NCI-H2196 treated with DMSO at 0.1 percent for 48 hours (cell line): ENCODE measurements around the gene UGP2.
"Not testable (repeated sequence)": the region's sequence is repeated elsewhere in the genome, so short reads cannot be mapped to it uniquely, and the experiment has no call there.

Source experiments
- DNase-seq: peaks from one replicate; lab custom pipeline; 2025; ENCODE audit not compliant: unreplicated experiment; lab: John Stamatoyannopoulos, UW

UGP2 gene

GRCh38 chr2:63840081-63840784 is 1.5 kb upstream of the UGP2 start:
- DNase-seq = no peak

DNA sequence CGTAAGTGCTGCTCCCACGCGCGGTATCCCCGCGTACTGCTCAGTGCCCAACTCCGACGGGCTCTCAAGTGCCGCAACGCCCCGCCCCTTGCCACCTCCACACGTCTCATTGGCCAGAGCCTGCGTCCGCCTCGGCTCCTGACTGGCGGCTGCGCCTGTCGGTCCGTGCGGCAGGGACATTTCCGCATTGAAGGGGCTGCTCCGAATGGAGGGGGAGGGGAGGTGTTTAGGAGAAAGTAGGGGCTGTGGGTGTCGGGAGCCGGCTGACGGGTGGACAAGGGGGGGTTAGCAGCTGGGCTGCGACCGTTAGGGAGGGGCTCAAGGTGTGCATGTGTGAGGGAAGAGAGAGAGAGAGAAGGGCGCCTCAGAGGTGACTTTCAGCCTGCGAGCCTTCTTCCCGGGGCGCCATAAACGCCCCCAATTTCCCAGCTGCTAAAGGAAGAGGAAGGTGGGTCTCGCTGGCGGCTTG is 877 bp upstream of the UGP2 start:
- peak; percentile 75 for DNase-seq

- no peak for DNase-seq
Measured at GRCh38 chr2:63842149-63843061, 709 bp downstream of the UGP2 start.

GRCh38 chr2:63843093-63843492 is 1.4 kb downstream of the UGP2 start:
- DNase-seq = no peak

- DNase-seq = no peak
Measured at GRCh38 chr2:63843791-63844190, 2.1 kb downstream of the UGP2 start.

- DNase-seq = no peak
Measured at GRCh38 chr2:63844616-63845015, 2.9 kb downstream of the UGP2 start.

DNA sequence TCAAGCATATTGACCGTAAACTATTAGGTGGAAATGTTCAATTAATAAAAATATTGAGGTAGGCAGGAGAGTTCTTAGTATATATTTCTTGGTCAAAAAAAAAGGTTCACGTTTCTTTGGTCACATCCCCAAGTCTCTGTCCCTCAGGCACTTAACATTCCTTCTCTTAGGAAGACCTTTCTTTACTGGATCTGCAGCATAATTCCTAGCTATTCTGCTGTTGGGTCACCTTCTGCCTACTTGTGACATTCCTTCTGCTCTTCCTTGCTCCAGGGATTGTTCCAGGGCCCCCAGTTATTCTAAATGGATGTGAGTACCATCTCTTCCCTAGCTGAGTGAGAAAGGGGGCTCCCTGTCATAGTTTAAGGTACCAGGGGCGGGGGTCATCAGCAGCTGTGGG is 4.2 kb downstream of the UGP2 start:
- DNase-seq = no peak

- DNase-seq = no peak
Measured at GRCh38 chr2:63846487-63846886, 4.8 kb downstream of the UGP2 start.

DNA sequence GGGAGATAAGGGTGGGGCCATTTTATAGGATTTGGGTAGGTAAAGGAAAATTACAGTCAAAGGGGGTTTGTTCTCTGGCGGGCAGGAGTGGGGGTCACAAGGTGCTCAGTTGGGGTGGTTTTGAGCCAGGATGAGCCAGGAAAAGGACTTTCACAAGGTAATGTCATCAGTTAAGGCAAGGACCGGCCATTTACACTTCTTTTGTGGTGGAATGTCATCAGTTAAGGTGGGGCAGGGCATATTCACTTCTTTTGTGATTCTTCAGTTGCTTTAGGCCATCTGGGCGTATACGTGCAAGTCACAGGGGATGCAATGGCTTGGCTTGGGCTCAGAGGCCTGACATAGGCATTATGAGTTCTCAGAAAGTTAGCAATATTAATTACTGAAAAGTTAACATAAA is 5.9 kb downstream of the UGP2 start:
- DNase-seq = not testable (repeated sequence)

- DNase-seq = no peak
Measured at GRCh38 chr2:63849381-63850203, 7.9 kb downstream of the UGP2 start.

DNA sequence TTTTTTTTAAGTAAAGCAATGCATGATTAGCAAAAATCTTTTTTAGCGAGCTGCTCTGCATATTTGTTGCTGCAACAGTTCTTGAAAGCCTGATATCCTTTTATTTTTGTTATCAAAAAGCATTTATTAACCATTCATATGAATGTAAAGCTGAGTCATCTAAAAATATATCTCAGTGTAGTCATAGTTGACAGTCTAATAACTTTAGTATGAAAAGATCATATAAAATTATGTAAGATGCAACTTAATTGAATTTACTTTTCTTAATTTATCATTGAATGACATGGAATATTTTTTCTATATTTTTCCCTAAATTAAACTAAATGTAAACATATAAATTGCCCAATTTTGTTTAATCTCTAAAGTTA is 8.5 kb downstream of the UGP2 start:
- no peak for DNase-seq

DNA sequence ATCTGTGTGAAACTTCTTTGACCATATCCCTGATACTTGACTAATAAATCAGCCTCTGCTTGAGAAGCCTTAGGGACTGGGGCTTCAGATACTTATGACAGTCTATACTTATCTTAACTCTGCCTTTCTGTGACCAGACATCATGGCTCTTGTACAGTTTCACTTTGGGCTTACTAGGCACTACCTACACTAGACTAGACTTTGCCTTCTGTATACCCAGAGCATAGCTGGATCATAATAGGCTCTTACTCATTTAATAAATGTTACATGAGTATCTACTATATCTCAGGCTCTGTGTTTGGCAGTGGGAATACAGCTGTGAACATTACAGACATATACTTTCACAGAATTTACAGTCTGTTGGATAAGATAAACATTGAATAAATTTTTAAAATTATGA is 9.0 kb downstream of the UGP2 start:
- DNase-seq = no peak

DNA sequence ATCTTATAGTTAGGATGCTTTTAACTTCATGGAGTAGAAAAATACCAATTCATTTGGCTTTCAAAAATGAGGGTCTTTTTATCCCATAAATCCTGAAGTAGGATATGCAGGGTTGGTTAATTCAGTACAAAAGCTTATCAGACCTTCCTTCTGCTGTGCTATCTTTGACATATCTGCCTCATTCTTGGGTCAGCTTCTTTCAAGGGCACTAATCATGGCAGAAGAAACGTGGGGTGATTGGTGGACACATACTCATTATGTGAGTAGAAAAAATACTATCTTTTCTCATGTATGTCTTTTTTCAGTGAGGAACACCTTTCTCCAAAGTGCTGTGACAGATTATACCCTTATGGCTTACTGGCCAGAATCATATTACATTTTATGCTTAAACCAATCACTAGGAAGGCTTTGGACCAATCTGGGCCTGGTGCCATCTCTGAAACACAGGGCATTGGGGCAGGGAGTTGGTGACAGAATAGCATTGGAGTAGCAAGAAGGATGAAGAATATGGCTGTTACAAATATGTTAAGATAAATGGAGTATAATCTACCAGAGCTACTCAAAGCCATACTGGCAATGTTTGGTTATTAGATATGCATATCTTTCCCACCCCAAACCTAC is 10.1 kb downstream of the UGP2 start:
- DNase-seq = no peak

- no peak for DNase-seq
Measured at GRCh38 chr2:63853527-63854310, 12.0 kb downstream of the UGP2 start.

DNA sequence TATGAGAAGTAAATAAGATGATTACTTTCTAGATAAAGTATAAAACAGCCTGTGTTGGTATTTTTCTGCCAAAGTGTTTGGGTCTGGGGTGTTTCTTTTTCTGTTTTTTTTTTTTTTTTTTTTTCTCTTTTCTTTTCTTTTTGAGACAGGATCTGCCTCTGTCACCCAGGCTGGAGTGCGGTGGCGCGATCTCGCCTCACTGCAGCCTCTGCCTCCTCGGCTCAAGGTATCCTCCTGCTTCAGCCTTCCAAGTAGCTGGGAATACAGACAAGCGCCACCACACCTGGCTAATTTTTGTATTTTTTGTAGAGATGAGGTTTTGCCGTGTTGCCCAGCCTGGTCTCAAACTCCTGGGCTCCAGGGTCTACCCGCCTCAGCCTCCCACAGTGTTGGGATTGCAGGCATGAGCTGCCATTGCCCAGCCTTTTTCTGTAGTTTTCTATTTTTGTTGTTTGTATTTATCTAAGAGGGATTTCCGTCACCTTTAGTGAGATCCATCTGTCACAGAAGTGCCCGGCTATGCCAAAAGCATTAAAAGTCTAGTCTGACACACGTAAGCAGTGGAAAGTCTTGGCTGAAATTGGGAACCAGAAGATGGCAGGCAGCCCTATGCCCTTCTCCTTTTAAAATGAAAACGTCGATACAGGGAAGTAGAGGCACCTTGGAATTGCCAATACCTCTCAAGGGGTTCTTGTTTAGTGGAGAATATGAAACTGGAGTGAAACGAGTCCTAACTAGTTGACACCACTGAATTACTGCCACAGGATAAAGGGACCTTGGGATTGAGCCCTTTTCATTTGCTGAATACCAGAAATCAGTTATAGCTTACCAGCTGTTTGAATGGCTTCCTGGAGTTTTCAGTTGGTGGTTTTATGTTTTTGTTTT is 14.0 kb downstream of the UGP2 start:
- no peak for DNase-seq

DNA sequence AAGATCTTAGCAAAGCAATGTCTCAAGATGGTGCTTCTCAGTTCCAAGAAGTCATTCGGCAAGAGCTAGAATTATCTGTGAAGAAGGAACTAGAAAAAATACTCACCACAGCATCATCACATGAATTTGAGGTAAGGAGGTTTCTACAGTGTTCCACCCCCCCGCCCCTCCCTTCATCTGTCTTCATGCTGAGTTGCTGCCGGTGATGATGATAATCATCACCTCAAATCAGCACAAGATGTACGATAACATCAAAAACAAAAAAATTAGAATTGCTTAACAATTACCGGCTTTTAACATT is 14.6 kb downstream of the UGP2 start:
- no peak for DNase-seq

DNA sequence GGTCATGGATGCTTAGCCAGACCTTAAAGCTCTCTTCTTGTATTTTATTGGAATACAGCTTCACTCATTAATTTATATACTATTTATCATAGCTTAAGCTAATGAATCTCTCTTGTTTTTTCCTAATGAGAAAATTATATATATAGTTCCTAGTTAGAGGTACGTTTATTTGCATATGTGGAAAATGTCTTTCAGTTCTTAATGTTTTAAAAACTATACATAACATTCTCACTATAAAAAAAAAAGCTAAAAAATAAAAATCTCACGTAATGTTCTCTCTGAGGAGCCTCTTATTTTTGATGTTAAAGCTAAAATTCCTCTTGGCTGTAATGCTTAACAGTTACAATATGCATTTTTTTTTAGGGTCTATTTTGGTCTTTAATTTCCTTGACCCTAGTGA is 16.6 kb downstream of the UGP2 start:
- no peak for DNase-seq

DNA sequence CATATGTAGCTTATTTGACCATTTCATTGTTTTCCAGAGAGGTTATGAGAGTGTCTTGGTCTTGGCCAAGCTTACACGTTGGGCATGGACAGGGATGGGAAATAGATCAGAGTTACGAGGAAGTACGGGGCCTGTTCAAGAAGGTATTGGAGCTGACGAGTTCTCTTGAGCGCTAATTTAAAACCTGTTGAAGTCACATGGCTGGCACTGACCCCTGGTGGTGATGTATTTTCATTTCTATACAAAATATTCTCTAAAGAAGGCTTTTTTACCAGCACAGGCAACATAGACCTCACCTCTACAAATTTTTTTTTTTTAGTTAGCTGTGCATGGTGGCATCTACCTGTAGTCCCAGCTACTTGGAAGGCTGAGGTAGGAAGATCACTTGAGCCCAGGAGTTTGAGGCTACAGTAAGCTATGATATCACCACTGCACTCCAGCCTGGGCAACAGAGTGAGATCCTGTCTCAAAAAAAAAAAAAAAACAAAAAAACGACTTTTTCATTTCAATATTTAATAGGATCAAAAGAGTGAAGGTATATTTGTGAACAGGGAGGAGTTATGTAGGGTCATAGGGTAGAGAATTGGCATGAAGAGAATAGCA is 19.6 kb downstream of the UGP2 start:
- DNase-seq = no peak

- no peak for DNase-seq
Measured at GRCh38 chr2:63862806-63863205, 21.1 kb downstream of the UGP2 start.
